CD4-positive, alpha-beta T cell (primary cell): Measurements from ENCODE around the gene STK11. TPM values are rescaled to one million over a fixed set of nuclear protein-coding genes. Genes with fewer than 3 reads are reported as not detected.

Experiments used
- ATAC-seq: fragments of 200-7000 bp; cut with Tn5 transposase; one replicate; pipeline ENCODE4 v1.10.0; 2022; ENCODE audit warnings: mild to moderate bottlenecking; ENCODE audit not compliant: poor library complexity
- CTCF ChIA-PET: fragments of 350-600 bp; sonication (Branson Sonifier 250); formaldehyde crosslinking; loops from one replicate; lab custom pipeline; 2021; ENCODE audit warnings: antibody characterized with exemption, inconsistent platforms; lab: Charles Lee
- POLR2A ChIA-PET: fragments of 350-600 bp; sonication (Branson Sonifier 250); formaldehyde crosslinking; loops from one replicate; lab custom pipeline; 2021; ENCODE audit warnings: antibody characterized with exemption, inconsistent platforms; lab: Charles Lee
- DNase-seq, 14 experiments: peaks; one replicate each; pipeline ENCODE4 v3.0.0-alpha.2; 2013 to 2020; ENCODE audit warnings: mixed read lengths in 2 of 14
- H3K27ac ChIP-seq, 2 donors: one replicate each; pipeline versions ENCODE4 v1.5.1 to v1.7.0; 2013; ENCODE audit warnings: low read length in 2 of 2, low read depth in 1 of 2, mild to moderate bottlenecking in 1 of 2
- H3K27me3 ChIP-seq, 2 experiments: 1 replicate in 1 of 2; 2 replicates in 1 of 2; pipeline versions ENCODE4 v1.6.1 to v1.7.0; 2013; ENCODE audit warnings: low read length in 2 of 2, control low read depth in 1 of 2, mild to moderate bottlenecking in 1 of 2, moderate library complexity in 1 of 2; ENCODE audit not compliant: insufficient read depth in 2 of 2, control insufficient read depth in 1 of 2
- H3K36me3 ChIP-seq: one replicate; pipeline ENCODE4 v1.6.1; 2013; ENCODE audit warnings: low read length, control low read depth; ENCODE audit not compliant: insufficient read depth
- H3K4me1 ChIP-seq: one replicate; pipeline ENCODE4 v1.6.1; 2013; ENCODE audit warnings: low read length, control low read depth; ENCODE audit not compliant: insufficient read depth
- H3K4me3 ChIP-seq: one replicate; pipeline ENCODE4 v1.5.1; 2013; ENCODE audit warnings: mild to moderate bottlenecking, low read length, moderate library complexity
- H3K9me3 ChIP-seq, 2 experiments: 1 replicate in 1 of 2; 2 replicates in 1 of 2; pipeline versions ENCODE4 v1.6.1 to v1.7.0; 2013; ENCODE audit warnings: low read length in 2 of 2, mild to moderate bottlenecking in 2 of 2, control low read depth in 1 of 2, moderate library complexity in 1 of 2; ENCODE audit not compliant: control insufficient read depth in 1 of 2, insufficient read depth in 1 of 2
- H3K27ac Mint-ChIP-seq: one replicate; pipeline ENCODE4 v1.8.0; 2020; ENCODE audit warnings: mixed read lengths
- H3K27me3 Mint-ChIP-seq: one replicate; pipeline ENCODE4 v1.8.0; 2021; ENCODE audit warnings: mixed read lengths
- H3K36me3 Mint-ChIP-seq: one replicate; pipeline ENCODE4 v1.8.0; 2021; ENCODE audit warnings: low read depth, mixed read lengths
- H3K4me1 Mint-ChIP-seq: one replicate; pipeline ENCODE4 v1.8.0; 2021; ENCODE audit warnings: low read depth, mixed read lengths
- H3K4me3 Mint-ChIP-seq: one replicate; pipeline ENCODE4 v1.8.0; 2020; ENCODE audit warnings: mild to moderate bottlenecking, mixed read lengths
- H3K9me3 Mint-ChIP-seq: one replicate; pipeline ENCODE4 v1.8.0; 2020; ENCODE audit warnings: mixed read lengths
- intact Hi-C, 2 experiments: fragments of 100-400 bp; cut with DNase I in 1 of 2; cut with micrococcal nuclease in 1 of 2; formaldehyde crosslinking; loops; one replicate each; pipeline versions ENCODE4 v1.15.1 to v1.9.0; 2023 to 2025; cut with DNase I, micrococcal nuclease
- total RNA-seq, 174 experiments: library from RNA in 2 of 174; stranded (reverse) in 2 of 174; gene quantifications; one replicate each; pipeline ENCODE4 v1.2.3 and lab custom pipeline; 2021 to 2026
- TF ChIP-seq, protein P1 (sequence below): fragments of 200-600 bp; IDR thresholded peaks from one replicate; pipeline ENCODE4 v1.8.0; 2022; ENCODE audit warnings: antibody characterized with exemption, mild to moderate bottlenecking

Gene STK11
- total RNA-seq, 2 experiments from 2014 or later: 49.7 to 53.0 TPM

DNA sequence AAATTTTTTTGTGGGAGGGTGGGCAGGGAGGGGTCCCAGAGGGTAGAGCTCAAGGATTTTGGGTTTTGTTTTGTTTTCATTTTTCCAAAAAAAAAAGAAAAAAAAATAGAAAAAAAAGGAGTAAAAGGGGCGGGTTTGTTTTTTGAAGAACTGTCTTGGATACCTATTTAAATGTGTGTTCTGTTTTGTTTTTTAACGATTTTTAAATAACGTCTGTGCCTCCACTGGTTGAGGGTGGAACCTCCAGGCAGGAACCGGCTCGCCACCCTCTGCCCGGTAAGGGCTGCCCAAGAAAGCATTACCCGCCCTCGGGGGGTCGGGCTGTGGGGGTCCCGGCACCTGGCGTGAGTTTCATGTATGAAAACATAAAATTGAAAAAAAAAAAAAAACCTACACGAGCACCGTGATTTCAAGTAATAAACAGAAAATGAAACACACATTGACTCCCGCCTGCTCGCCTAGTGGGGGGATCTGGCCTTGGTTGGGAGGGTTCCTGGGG lies 53.2 kb downstream of the STK11 start:
- Histone ChIP-seq H3K27ac (peak overlapping the region; percentile 98 to 99), H3K36me3 (peaks cover 42% of the 10 kb centered on the region), H3K9me3 (no peaks in the 10 kb centered on the region), H3K4me3 (peak overlapping the region; percentile 56), H3K27me3 (no peaks in the 10 kb centered on the region), H3K4me1 (peaks cover 94% of the 10 kb centered on the region)
- peak; percentile 3 for ATAC-seq
- no peak for DNase-seq
- Mint-ChIP-seq H3K9me3 (no peaks in the 10 kb centered on the region), H3K36me3 (peaks cover 51% of the 10 kb centered on the region), H3K27ac (peak overlapping the region; percentile 95), H3K27me3 (no peaks in the 10 kb centered on the region), H3K4me1 (peaks cover 47% of the 10 kb centered on the region), H3K4me3 (peak overlapping the region; percentile 91)
- CTCF ChIA-PET: interaction anchor here (1.5 kb wide), 1 partner anchor 14 kb away, joined by 7 read pairs; no protein-coding TSS in a partner anchor
- TF ChIP-seq, protein P1, sequence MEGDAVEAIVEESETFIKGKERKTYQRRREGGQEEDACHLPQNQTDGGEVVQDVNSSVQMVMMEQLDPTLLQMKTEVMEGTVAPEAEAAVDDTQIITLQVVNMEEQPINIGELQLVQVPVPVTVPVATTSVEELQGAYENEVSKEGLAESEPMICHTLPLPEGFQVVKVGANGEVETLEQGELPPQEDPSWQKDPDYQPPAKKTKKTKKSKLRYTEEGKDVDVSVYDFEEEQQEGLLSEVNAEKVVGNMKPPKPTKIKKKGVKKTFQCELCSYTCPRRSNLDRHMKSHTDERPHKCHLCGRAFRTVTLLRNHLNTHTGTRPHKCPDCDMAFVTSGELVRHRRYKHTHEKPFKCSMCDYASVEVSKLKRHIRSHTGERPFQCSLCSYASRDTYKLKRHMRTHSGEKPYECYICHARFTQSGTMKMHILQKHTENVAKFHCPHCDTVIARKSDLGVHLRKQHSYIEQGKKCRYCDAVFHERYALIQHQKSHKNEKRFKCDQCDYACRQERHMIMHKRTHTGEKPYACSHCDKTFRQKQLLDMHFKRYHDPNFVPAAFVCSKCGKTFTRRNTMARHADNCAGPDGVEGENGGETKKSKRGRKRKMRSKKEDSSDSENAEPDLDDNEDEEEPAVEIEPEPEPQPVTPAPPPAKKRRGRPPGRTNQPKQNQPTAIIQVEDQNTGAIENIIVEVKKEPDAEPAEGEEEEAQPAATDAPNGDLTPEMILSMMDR: no peak
- intact Hi-C loops: loop anchor here in 1 of 2 experiments (1.0 kb wide), 2 partner anchors 9 to 11 kb away; partner anchors contain the start of gene CIRBP
- POLR2A ChIA-PET: interaction anchor here (1.0 to 7.1 kb wide), 6 partner anchors 7 to 15 kb away, joined by 3 to 117 read pairs (median 6); partner anchors contain the start of gene CIRBP

DNA sequence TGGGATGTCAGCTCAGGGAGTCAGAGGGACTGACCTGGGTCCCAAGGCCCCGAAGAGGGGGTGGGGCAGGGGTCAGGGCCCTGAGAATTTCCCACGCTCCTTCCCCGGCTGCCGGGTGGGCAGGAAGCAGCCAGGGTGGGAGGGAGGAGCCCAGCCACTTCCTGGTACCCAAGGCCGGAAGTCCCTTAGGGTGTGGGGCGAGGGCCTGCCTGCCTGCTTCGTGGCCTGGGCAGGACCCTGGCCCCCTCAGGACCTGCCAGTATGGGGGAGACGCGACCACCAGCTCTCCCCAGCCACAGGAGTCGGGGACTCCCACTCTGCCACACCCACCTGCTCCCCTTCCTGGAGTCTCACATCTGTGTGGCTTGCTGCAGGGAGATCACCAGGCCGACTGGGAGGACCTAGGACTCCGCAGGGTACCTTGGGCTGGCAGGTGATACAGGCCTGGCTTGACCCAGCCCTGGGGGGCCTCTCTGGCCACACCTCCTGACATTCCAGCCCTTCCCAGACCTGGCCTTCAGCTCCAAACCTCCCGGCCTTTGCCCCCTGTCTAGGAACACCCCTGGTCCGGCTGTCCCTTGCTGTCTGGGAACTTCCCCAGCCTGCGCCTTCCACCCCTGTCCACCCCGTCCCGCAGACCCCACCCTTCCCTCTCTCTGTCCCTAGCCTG lies 53.8 kb downstream of the STK11 start:
- Mint-ChIP-seq H3K4me1 (peaks cover 47% of the 10 kb centered on the region), H3K9me3 (no peaks in the 10 kb centered on the region), H3K36me3 (peaks cover 51% of the 10 kb centered on the region), H3K4me3 (peak overlapping the region; percentile 91), H3K27ac (peak overlapping the region; percentile 95), H3K27me3 (no peaks in the 10 kb centered on the region)
- H3K36me3 ChIP-seq: peaks cover 38% of the 10 kb centered on the region
- intact Hi-C loops: loop anchor here in 1 of 2 experiments (1.0 kb wide), 2 partner anchors 10 kb away; partner anchors contain the start of gene CIRBP
- TF ChIP-seq, protein P1: no peak
- DNase-seq (peak in 13 of 14 experiments; percentile 60 to 90 (median 67)), ATAC-seq (peak; percentile 29)
- peak overlapping the region; percentile 98 to 99 for H3K27ac ChIP-seq
- no peaks in the 10 kb centered on the region for H3K9me3 ChIP-seq
- no peaks in the 10 kb centered on the region for H3K27me3 ChIP-seq
- POLR2A ChIA-PET: interaction anchor here (1.5 to 10.3 kb wide), 6 partner anchors 7 to 16 kb away, joined by 4 to 193 read pairs (median 20); partner anchors contain the start of genes CIRBP and FAM174C
- peak overlapping the region; percentile 56 for H3K4me3 ChIP-seq
- H3K4me1 ChIP-seq: peaks cover 88% of the 10 kb centered on the region
- CTCF ChIA-PET: interaction anchor here (11.0 kb wide), 1 partner anchor 15 kb away, joined by 255 read pairs; no protein-coding TSS in a partner anchor

DNA sequence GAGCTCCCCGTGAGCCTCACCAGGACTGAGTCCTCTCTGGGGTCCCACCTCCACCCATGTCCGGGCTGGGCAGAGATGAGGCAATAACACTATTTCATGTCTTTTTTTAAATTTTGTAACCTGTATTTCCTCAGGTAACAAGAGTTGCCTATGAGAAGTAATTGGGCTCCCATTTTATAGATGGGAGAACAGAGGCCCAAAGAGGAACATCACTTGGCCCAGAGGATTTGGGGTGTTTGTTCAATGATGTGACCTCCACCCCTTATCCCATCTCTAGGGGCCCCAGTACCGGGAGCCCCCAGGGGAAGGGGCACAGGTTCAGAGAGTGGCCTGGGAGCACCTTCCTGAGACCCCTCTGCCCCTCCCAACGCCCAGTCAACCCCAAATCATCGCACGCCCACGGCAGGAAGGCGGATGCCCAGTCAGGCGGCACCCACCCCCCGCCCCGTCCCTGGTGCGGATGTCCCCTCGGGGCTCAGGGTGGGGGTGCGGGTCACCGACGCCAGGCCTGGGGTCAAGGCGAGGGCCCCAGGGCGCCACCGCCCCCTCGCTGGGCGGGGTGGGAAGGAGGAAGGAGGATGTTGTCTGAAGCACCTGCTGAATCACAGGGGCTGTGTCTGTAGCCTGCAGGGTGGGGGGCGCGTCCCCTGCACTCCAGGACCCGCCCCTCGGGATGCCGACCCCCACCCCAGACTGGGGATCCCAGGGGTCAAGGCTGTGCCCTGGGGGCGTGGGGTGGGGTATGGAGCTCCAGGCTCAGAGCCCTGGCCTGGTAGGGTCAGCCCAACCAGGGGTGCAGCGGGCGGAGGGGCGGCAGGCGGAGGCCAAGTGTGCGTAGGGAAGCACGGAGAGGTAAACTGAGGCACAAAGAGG lies 54.5 kb downstream of the STK11 start:
- intact Hi-C loops: loop anchor here in 1 of 2 experiments (1.0 kb wide), 2 partner anchors 9 to 11 kb away; partner anchors contain the start of gene CIRBP
- Mint-ChIP-seq H3K4me1 (peaks cover 43% of the 10 kb centered on the region), H3K9me3 (no peaks in the 10 kb centered on the region), H3K4me3 (peak overlapping the region; percentile 92), H3K36me3 (peaks cover 43% of the 10 kb centered on the region), H3K27ac (peak overlapping the region; percentile 95), H3K27me3 (no peaks in the 10 kb centered on the region)
- peak; percentile 5 for ATAC-seq
- TF ChIP-seq, protein P1: no peak
- peaks cover 85% of the 10 kb centered on the region for H3K4me1 ChIP-seq
- DNase-seq: peak in 7 of 14 experiments; percentile 38 to 83 (median 52)
- peaks cover 30% of the 10 kb centered on the region for H3K36me3 ChIP-seq
- no peaks in the 10 kb centered on the region for H3K27me3 ChIP-seq
- H3K4me3 ChIP-seq: peak overlapping the region; percentile 56
- ChIA-PET CTCF (interaction anchor here (1.2 to 11.0 kb wide), 2 partner anchors 16 to 147 kb away, joined by 3 to 255 read pairs; no protein-coding TSS in a partner anchor), POLR2A (interaction anchor here (1.2 to 10.3 kb wide), 7 partner anchors 7 to 193 kb away, joined by 4 to 193 read pairs (median 13); partner anchors contain the start of genes ARHGAP45, CIRBP and FAM174C)
- no peaks in the 10 kb centered on the region for H3K9me3 ChIP-seq
- H3K27ac ChIP-seq: peak overlapping the region; percentile 98 to 99
